Stomach (tissue), 9 donors: Measurements from ENCODE around the gene TMX4. TPM values are rescaled to one million over a fixed set of nuclear protein-coding genes. Genes with fewer than 3 reads are reported as not detected.

Source experiments
- DNase-seq, 2 donors: peaks; one replicate each; pipeline versions ENCODE4 v3.0.0 to v3.0.0-alpha.2; 2013 to 2019
- H3K27ac ChIP-seq, 5 donors: fragments of 200-600 bp in 4 of 5; sonication (generic) in 4 of 5; one replicate each; pipeline ENCODE4 v1.5.1; 2013 to 2019; ENCODE audit warnings: mild to moderate bottlenecking in 1 of 5, moderate library complexity in 1 of 5
- H3K27me3 ChIP-seq, 3 donors: fragments of 200-600 bp; sonication (generic); one replicate each; pipeline ENCODE4 v1.5.1; 2017 to 2019; ENCODE audit warnings: mixed run types in 1 of 3
- H3K36me3 ChIP-seq, 4 donors: fragments of 200-600 bp; sonication (generic); 1 replicate in 3 of 4; 2 replicates in 1 of 4; pipeline ENCODE4 v1.5.1; 2016 to 2019
- H3K4me1 ChIP-seq, 4 donors: fragments of 200-600 bp; sonication (generic); one replicate each; pipeline ENCODE4 v1.5.1; 2016 to 2019
- H3K4me3 ChIP-seq, 4 donors: fragments of 200-600 bp; sonication (generic) in 3 of 4; one replicate each; pipeline ENCODE4 v1.5.1; 2016 to 2019; ENCODE audit warnings: mild to moderate bottlenecking in 1 of 4
- H3K9me3 ChIP-seq, 4 donors: fragments of 200-600 bp; sonication (generic); one replicate each; pipeline ENCODE4 v1.5.1; 2016 to 2019
- EP300 ChIP-seq: sonication (generic); formaldehyde crosslinking; IDR thresholded peaks from one replicate; pipeline ENCODE4 v1.6.1; 2017; ENCODE audit warnings: antibody characterized with exemption
- POLR2A ChIP-seq, 4 donors: fragments of 450-650 bp; IDR thresholded peaks; one replicate each; pipeline ENCODE4 v1.6.1; 2016; ENCODE audit warnings: antibody characterized with exemption in 4 of 4, control low read depth in 2 of 4, mild to moderate bottlenecking in 1 of 4, moderate library complexity in 1 of 4
- POLR2AphosphoS5 ChIP-seq, 3 donors: sonication (generic); formaldehyde crosslinking; IDR thresholded peaks; one replicate each; pipeline ENCODE4 v1.6.1; 2016; ENCODE audit warnings: antibody characterized with exemption in 3 of 3
- WGBS, 5 donors: extraction: QIAGEN DNeasy Blood & Tissue Kit in 3 of 5; methylation state at CpG; one replicate each; pipeline versions ENCODE4 v1.1.5 to v1.1.7; 2013 to 2018; 5-methylcytosine and 5-hydroxymethylcytosine counted together
- intact Hi-C: fragments of 100-400 bp; cut with DNase I; formaldehyde crosslinking; loops from one replicate; pipeline ENCODE4 v1.15.1; 2023; ENCODE audit warnings: low total_unique reads
- polyA plus RNA-seq, 3 donors: library from polyadenylated mRNA; stranded (reverse); fragments of 200-250 nt; gene quantifications; one replicate each; pipeline ENCODE4 v1.2.3, GENCODE V29; 2013
- total RNA-seq, 5 donors: library from RNA; depleted of rRNA; stranded (reverse); fragments of >200 nt; gene quantifications; one replicate each; pipeline versions ENCODE4 v1.1.0 to v1.2.3, GENCODE V29; 2014 to 2016
- TF ChIP-seq, protein P1 (sequence below), 7 experiments: fragments of 450-650 bp in 4 of 7; fragments of 200-600 bp in 3 of 7; sonication (generic) in 3 of 7; IDR thresholded peaks; one replicate each; pipeline ENCODE4 v1.5.1; 2016 to 2019; ENCODE audit warnings: antibody characterized with exemption in 7 of 7, control low read depth in 2 of 7, mild to moderate bottlenecking in 1 of 7
- donor health status: healthy with polysubstance abuse.
- donor health status: Bipolar disorder and iron deficiency.
- donor health status: healthy.

Gene TMX4
- total and polyA plus RNA-seq, 8 donors = 5.7 to 153 (median 18.8) TPM

GRCh38 chr20:7977709-7978108 is 41.9 kb downstream of the TMX4 start:
- DNase-seq = no peak
- Histone ChIP-seq H3K27ac (no peak overlapping the region), H3K9me3 (no peaks in the 10 kb centered on the region), H3K4me1 (peaks cover 0 to 9% (median 0%) of the 10 kb centered on the region in 4 donors), H3K27me3 (no peaks in the 10 kb centered on the region), H3K36me3 (peaks cover 14 to 37% (median 18%) of the 10 kb centered on the region in 4 donors), H3K4me3 (no peak overlapping the region)
- no peak for TF ChIP-seq EP300
- TF ChIP-seq, protein P1, sequence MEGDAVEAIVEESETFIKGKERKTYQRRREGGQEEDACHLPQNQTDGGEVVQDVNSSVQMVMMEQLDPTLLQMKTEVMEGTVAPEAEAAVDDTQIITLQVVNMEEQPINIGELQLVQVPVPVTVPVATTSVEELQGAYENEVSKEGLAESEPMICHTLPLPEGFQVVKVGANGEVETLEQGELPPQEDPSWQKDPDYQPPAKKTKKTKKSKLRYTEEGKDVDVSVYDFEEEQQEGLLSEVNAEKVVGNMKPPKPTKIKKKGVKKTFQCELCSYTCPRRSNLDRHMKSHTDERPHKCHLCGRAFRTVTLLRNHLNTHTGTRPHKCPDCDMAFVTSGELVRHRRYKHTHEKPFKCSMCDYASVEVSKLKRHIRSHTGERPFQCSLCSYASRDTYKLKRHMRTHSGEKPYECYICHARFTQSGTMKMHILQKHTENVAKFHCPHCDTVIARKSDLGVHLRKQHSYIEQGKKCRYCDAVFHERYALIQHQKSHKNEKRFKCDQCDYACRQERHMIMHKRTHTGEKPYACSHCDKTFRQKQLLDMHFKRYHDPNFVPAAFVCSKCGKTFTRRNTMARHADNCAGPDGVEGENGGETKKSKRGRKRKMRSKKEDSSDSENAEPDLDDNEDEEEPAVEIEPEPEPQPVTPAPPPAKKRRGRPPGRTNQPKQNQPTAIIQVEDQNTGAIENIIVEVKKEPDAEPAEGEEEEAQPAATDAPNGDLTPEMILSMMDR (IDR thresholded peaks at IDR 0.05) = no peak
- no peak for TF ChIP-seq POLR2A (IDR thresholded peaks at IDR 0.05)
- TF ChIP-seq POLR2AphosphoS5 (IDR thresholded peaks at IDR 0.05) = no peak
- intact Hi-C loops = no loop called here
- 93 to 98% (median 94%) methylated on average over 5 of the region's 5 CpGs for WGBS, 5 donors

GRCh38 chr20:7975851-7976414 is 43.6 kb downstream of the TMX4 start:
- 68 to 77% (median 72%) methylated on average over 9 of the region's 9 CpGs for WGBS, 5 donors
- peaks cover 0 to under 1% (median 0%) of the 10 kb centered on the region in 4 donors for H3K4me1 ChIP-seq

DNA sequence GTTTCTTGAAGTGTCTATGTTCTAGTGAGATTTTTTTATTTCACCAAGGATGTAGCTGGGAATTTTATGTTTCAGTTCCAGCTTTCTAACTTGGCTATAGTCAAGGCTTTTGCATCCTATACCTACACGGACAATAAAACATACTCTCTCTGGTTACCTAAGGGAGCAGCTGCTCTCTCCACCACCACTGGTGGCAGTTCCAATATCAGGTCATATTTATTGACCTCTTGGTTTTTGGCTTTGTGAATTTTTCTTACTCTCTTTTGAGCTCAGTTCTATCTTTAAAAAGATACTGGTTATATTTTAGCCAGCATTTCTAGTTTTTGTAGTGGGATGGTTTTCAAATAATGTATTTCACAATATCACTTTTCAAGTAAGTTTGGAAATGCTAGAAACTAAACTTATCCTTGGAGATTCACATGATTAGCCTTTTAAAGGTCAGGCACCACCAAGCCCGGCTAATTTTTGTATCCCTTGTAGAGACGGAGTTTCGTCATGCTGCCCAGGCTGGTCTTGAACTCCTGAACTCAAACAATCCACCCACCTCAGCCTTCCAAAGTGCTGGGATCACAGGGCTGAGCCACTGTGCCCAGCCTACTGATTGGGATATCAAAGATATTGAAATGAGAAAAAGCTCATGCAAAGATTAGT is 44.7 kb downstream of the TMX4 start:
- no peak for DNase-seq
- H3K36me3 ChIP-seq = peaks cover 0 to 13% (median 4%) of the 10 kb centered on the region in 4 donors
- H3K27me3 ChIP-seq = no peaks in the 10 kb centered on the region
- intact Hi-C loops = no loop called here
- H3K4me3 ChIP-seq = no peak overlapping the region
- H3K4me1 ChIP-seq = no peaks in the 10 kb centered on the region
- 84 to 91% (median 89%) methylated on average over 4 of the region's 4 CpGs for WGBS, 5 donors
- H3K9me3 ChIP-seq = no peaks in the 10 kb centered on the region
- TF ChIP-seq POLR2AphosphoS5 (IDR thresholded peaks at IDR 0.05) = no peak
- TF ChIP-seq EP300 = no peak
- TF ChIP-seq POLR2A (IDR thresholded peaks at IDR 0.05) = no peak
- TF ChIP-seq, protein P1 (IDR thresholded peaks at IDR 0.05) = no peak
- H3K27ac ChIP-seq = no peak overlapping the region

More at GRCh38 chr20:7975851-7976414, 43.6 kb downstream of the TMX4 start:
- DNase-seq = no peak
- no peak for TF ChIP-seq EP300
- TF ChIP-seq, protein P1 (IDR thresholded peaks at IDR 0.05) = no peak
- no peak for TF ChIP-seq POLR2AphosphoS5 (IDR thresholded peaks at IDR 0.05)
- TF ChIP-seq POLR2A (IDR thresholded peaks at IDR 0.05) = no peak
- Histone ChIP-seq H3K27ac (no peak overlapping the region), H3K4me3 (no peak overlapping the region), H3K36me3 (peaks cover 0 to 20% (median 4%) of the 10 kb centered on the region in 4 donors), H3K27me3 (no peaks in the 10 kb centered on the region), H3K9me3 (no peaks in the 10 kb centered on the region)
- intact Hi-C loops = no loop called here

DNA sequence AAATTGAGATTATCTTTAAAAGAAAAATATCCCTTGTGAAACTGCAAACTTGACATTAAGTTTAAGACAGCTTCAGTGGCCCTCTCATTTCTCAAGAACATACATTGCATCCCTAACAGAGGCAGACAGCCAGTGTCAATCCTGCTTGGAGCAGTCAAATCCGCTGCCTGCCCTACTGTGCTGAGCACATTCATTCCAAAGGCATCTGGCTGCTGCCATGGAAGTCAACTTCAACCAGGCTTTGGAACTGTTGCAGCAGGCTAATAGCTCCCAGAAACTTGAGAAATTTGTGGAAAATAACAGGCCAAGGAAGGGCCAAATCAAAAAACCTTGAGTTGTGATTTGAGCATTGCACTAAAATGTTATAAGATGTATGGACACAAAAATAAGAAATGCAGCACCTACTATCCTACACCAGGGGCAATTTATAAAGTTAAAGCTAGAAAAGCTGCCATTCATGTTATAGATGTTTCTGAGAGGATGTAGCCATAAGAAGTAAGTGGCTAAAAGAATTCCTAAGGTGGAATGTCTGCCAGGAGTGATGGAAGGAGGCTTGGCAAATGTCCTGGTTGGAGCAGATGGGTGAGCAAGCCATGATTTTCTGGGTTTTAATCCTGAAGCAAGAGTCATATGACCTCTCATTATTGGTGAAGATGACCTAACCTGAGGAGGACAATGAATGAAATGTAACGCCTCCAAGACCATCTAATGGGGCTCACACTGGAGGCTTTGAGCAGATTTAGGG is 47.9 kb downstream of the TMX4 start:
- Histone ChIP-seq H3K4me1 (no peaks in the 10 kb centered on the region), H3K4me3 (no peak overlapping the region), H3K9me3 (no peaks in the 10 kb centered on the region), H3K27ac (no peak overlapping the region), H3K27me3 (no peaks in the 10 kb centered on the region), H3K36me3 (peaks cover 0 to 1% (median 0%) of the 10 kb centered on the region in 4 donors)
- no peak for DNase-seq
- WGBS, 5 donors = 88 to 100% (median 95%) methylated on average over 2 of the region's 2 CpGs
- TF ChIP-seq POLR2A (IDR thresholded peaks at IDR 0.05) (no peak), EP300 (no peak), POLR2AphosphoS5 (IDR thresholded peaks at IDR 0.05) (no peak)
- TF ChIP-seq, protein P1 (IDR thresholded peaks at IDR 0.05) = no peak
- intact Hi-C loops = no loop called here
